Measurements from ENCODE around the gene ASAP2.

The ASAP2 gene

DNA sequence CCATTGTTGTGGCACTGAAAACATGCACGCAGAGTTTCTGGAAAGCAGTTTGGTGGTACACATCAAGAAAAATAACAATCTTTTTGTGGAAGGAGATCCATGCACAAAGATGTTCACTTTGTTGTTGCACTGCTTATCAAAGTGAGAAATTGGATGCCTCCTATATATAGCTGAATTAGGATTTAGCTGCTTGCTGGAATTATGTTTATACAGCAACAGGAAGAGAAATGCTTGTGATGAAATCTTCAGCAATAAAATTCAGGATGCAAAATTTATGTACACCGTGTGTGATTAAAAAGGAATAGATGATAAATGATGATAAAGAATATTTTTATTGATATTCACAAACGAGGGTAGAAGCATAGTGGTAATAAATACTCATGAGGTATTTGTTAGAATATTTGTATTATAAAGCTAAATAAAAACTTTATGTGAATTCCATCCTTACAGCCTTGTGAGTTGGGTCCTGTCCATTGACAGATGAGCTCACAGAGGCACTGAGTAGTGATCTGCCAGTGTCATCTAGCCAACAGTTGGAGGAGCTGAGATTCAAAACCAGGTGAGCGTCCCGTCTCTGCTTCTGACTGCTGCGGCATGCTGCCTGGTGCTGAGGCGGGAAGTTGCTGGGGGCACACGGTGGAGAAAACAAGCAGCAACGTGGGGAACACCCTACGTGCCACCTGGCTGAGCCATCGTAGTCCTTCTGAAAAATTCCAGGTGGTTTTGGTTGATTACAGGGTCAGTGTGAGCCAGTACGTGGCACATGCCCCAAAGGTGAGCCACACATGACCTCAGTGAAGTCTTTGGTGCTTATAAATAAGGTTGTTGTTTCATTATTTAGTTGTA, 80.2 kb downstream of the ASAP2 start:
- Histone ChIP-seq H3K4me3 (no peak overlapping the region), H3K27ac (peak overlapping the region in 1 of 2 donors; percentile 73)
- no peak for DNase-seq (ENCODE audit: low spot score)
- TF ChIP-seq, protein P1, sequence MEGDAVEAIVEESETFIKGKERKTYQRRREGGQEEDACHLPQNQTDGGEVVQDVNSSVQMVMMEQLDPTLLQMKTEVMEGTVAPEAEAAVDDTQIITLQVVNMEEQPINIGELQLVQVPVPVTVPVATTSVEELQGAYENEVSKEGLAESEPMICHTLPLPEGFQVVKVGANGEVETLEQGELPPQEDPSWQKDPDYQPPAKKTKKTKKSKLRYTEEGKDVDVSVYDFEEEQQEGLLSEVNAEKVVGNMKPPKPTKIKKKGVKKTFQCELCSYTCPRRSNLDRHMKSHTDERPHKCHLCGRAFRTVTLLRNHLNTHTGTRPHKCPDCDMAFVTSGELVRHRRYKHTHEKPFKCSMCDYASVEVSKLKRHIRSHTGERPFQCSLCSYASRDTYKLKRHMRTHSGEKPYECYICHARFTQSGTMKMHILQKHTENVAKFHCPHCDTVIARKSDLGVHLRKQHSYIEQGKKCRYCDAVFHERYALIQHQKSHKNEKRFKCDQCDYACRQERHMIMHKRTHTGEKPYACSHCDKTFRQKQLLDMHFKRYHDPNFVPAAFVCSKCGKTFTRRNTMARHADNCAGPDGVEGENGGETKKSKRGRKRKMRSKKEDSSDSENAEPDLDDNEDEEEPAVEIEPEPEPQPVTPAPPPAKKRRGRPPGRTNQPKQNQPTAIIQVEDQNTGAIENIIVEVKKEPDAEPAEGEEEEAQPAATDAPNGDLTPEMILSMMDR (IDR thresholded peaks at IDR 0.05) = no peak

DNA sequence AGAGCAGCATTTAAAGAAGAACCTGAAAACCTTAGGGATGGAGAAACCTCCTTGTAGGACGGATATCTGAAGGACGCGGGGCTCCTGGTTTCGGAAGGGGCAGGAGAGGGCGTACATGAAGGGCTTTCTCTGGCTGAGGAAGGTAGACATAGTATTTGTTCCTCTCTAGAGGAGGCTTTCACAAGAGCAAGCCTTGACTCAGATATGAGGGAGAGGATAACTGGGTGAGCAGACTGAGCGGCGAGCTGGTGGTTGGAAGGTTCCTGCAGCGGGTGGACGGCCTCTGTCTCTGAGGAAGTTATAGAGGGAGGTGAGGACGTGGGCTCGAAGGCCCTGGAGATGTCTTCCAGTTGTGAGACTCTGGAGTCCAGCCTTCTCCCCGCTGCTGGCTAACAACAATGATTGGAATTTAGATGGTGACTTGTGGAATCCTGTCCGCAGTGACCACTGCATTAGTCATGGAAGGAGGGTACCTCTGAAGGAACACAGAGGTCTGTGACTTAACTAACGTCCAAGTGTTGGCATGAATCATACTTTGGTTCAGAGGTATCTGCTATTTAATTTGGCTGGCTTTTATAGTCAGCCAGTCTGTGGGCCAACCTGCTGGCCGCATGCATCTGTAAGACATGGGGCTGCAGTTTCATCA, 80.9 kb downstream of the ASAP2 start:
- H3K27ac ChIP-seq = peak overlapping the region in 1 of 2 donors; percentile 73
- no peak for DNase-seq (ENCODE audit: low spot score)
- TF ChIP-seq, protein P1 (IDR thresholded peaks at IDR 0.05) = no peak
- H3K4me3 ChIP-seq = no peak overlapping the region

DNA sequence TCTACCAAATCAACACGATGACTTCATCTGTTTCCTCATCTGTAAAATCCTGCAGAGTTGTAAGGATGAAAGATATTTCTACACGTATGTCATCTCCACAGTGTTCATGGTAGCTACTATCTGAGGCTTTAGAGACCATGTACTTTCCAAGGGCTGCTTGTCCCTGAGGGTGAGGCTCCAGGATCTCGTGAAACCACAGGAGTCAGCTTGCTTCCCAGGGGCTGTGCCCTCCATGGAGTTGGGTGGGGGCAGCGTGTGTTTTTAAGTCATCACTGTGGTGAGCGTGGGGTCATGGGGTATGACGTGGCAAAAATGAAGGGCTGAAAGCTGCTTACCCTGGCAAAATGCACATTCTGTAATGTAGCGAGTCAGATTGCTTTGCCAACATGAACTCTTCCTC, 81.6 kb downstream of the ASAP2 start:
- no peak for DNase-seq (ENCODE audit: low spot score)
- H3K27ac ChIP-seq = peak overlapping the region in 1 of 2 donors; percentile 58
- no peak overlapping the region for H3K4me3 ChIP-seq
- TF ChIP-seq, protein P1 (IDR thresholded peaks at IDR 0.05) = no peak

DNA sequence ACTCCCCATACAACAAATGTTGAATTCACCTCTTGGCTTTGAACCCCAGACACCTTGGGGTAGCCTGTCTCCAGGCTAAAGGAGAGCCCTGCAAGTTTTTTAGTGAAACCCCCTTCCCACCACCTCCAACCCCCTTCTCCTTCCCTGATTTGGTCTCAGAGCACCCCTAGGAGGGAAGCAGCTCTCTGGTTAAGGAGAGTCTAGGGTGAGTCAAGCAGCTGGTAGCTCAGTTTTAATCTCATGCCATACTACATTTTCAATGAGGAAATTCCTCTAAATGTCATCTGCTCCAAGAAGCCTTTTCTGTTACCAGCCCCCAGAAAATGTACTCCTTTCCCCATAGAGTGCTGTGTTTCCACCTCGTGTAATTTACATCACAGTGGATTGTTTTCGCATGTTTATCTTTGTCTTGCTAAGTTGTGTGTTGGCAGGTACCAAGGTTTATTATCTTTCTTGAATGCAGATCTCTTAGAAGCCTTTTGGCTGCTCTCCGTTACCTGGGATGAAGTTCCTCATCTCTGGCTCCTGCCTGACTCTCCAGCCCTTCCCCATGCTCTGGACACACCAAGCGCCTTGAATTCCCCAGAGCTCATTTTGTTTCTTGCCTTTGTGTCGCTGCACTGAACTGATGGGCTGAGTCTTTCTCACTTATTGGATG, 82.2 kb downstream of the ASAP2 start:
- H3K27ac ChIP-seq = peak overlapping the region in 1 of 2 donors; percentile 58
- TF ChIP-seq, protein P1 (IDR thresholded peaks at IDR 0.05) = no peak

DNA sequence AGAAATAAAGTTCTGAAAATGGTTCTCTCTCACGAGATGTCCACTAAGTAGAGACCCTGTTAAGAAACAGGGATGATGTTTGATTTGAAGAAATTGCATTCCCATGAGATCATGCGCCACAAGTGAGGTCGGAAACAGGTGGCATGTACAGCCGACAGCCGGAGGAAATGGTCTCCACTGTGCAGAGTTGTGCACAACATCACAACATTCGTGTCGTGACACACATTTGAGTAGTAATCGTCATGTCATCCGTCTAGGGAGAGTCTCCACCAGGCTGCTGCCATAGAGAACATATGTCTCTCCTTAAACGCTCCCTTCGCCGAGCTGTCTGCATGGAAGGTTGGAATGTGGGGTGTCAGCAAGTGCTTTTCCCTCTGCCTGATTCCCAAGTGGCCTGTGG, 84.7 kb downstream of the ASAP2 start:
- no peak for DNase-seq (ENCODE audit: low spot score)
- H3K4me3 ChIP-seq = no peak overlapping the region
- no peak overlapping the region for H3K27ac ChIP-seq
- TF ChIP-seq, protein P1 (IDR thresholded peaks at IDR 0.05) = no peak

More for the DNA sequence above, 82.2 kb downstream of the ASAP2 start:
- no peak for DNase-seq (ENCODE audit: low spot score)
- no peak overlapping the region for H3K4me3 ChIP-seq

DNA sequence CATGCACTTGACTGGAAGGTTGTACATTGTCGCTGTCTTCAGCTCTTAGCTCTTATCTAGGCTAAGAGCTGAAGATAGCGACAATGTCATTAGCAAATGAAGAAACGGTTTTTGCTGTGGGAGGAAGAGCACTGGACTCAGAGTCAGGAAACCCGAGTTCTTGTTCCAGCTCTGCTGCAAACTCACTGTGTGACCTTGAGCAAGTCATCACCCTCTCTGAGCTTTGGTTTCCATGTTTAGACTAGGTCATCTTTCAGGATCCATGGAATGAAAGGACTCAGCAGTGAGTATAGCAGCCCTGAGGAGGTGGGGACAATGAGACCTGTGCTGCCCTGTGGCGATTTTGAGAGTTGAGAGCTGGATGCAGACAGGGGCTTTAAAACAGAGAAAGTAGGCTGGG, 85.3 kb downstream of the ASAP2 start:
- TF ChIP-seq, protein P1 (IDR thresholded peaks at IDR 0.05) = no peak
- no peak for DNase-seq (ENCODE audit: low spot score)
- no peak overlapping the region for H3K4me3 ChIP-seq
- no peak overlapping the region for H3K27ac ChIP-seq

Data from coronary artery (tissue), 2 donors.